ENCODE data around the gene BAHCC1. TPM values are rescaled to one million over a fixed set of nuclear protein-coding genes. Genes with fewer than 3 reads are reported as not detected.
A peak's percentile ranks its signal among the peaks of the same experiment; 100 is the strongest.

Gene BAHCC1
- total RNA-seq, 1 experiment from 2014 or later: 3.1 TPM

DNA sequence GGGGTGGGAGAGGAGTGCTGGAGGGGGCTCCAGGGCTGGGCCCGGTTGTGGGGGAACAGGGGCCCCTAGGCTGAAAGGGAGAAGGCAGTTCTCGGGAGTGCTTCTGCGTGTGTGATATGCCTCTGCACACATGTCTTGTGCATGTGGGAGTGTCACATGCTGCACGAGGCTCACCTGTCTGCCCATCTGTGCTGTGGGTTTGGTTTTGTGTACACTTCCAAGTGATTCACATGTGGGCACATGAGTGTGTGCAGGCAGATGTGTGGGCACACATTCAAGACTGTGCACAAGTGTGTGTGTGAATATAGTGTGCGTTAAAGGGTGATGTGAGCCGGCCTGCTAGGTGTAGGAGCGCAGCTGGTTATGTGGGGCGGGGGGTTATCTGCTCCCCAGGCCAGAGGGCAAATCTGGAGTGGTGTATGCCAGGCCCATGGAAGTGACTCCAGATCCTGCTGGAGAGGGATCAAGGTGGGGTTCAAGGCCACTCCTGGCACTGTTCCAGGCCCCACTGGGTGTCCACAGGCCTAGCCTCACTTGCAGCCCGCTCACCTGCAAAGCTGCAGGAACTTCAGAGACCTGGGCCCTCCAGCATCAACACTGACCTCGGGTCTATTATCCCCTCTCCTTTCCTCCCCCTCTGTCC lies 3.8 kb upstream of the BAHCC1 start:
- Histone ChIP-seq H3K27ac (ENCODE audit: insufficient read length, low read depth, low read length) (no peak overlapping the region), H3K79me1 (ENCODE audit: insufficient read depth, low read depth, low read length, poor library complexity, severe bottlenecking) (no peaks in the 10 kb centered on the region), H4K20me1 (ENCODE audit: control insufficient read depth, insufficient read depth, insufficient read length) (no peaks in the 10 kb centered on the region), H3K14ac (ENCODE audit: insufficient read depth, low read length) (no peak overlapping the region), H2BK12ac (ENCODE audit: insufficient read length, low read depth, low read length) (no peak overlapping the region), H3K23ac (ENCODE audit: insufficient read length, low read depth, low read length) (no peak overlapping the region), H2AK5ac (ENCODE audit: insufficient read length, low read length) (no peak overlapping the region), H2BK5ac (ENCODE audit: insufficient read length, low read length) (no peak overlapping the region), H3K56ac (ENCODE audit: insufficient read length, low read depth, low read length) (no peak overlapping the region), H3K4me1 (ENCODE audit: insufficient read depth, low read length) (no peaks in the 10 kb centered on the region), H3K23me2 (ENCODE audit: insufficient read length, low read depth, low read length, poor library complexity, severe bottlenecking) (peaks cover 27% of the 10 kb centered on the region), H3K4ac (ENCODE audit: low read depth, low read length) (no peak overlapping the region), H3K79me2 (ENCODE audit: insufficient read depth, low read length) (no peaks in the 10 kb centered on the region), H3K9ac (ENCODE audit: extremely low read depth, insufficient read length, low read length) (no peak overlapping the region), H2AFZ (ENCODE audit: low read length) (no peak overlapping the region), H4K91ac (ENCODE audit: insufficient read length, low read depth, low read length) (no peak overlapping the region), H3K18ac (ENCODE audit: insufficient read length, low read depth, low read length) (no peak overlapping the region), H2BK20ac (ENCODE audit: low read depth, low read length, poor library complexity, severe bottlenecking) (no peak overlapping the region), H3K4me2 (ENCODE audit: insufficient read depth, insufficient read length, low read length) (no peak overlapping the region), H3K9me3 (ENCODE audit: control insufficient read depth, low read depth, low read length) (no peaks in the 10 kb centered on the region), H3K27me3 (ENCODE audit: insufficient read depth, low read length) (peaks cover 61% of the 10 kb centered on the region), H3T11ph (ENCODE audit: low read length) (no peak overlapping the region), H2BK120ac (ENCODE audit: low read depth, low read length, poor library complexity, severe bottlenecking) (no peak overlapping the region), H4K5ac (ENCODE audit: insufficient read length, low read depth, low read length) (no peak overlapping the region), H4K8ac (replicated peaks; ENCODE audit: insufficient read length, low read depth, low read length) (no peak overlapping the region), H2BK15ac (ENCODE audit: low read depth, low read length) (no peak overlapping the region)
- no peak for DNase-seq
- Mint-ChIP-seq H3K4me1 (peaks cover 20 to 57% of the 10 kb centered on the region in 2 experiments), H3K27ac (no peak overlapping the region; a peak in 1 of 7 replicates), H3K9me3 (peaks cover 0 to 3% of the 10 kb centered on the region in 2 experiments; a peak in 1 of 5 replicates), H3K27me3 (ENCODE audit: low read depth) (peaks cover 68% of the 10 kb centered on the region), H3K4me3 (peak overlapping the region; percentile 16 to 79; a peak in 2 of 5 replicates), H3K36me3 (ENCODE audit: insufficient read depth in 1 of 3, low read depth in 3 of 3) (peaks cover 0 to 5% (median 4%) of the 10 kb centered on the region in 3 experiments; a peak in 3 of 7 replicates)
- no CpG with 5 or more reads among the region's 10 CpGs for WGBS (ENCODE audit: extremely low coverage, insufficient read length, low lambda C conversion rate)
- TF ChIP-seq, protein P1, sequence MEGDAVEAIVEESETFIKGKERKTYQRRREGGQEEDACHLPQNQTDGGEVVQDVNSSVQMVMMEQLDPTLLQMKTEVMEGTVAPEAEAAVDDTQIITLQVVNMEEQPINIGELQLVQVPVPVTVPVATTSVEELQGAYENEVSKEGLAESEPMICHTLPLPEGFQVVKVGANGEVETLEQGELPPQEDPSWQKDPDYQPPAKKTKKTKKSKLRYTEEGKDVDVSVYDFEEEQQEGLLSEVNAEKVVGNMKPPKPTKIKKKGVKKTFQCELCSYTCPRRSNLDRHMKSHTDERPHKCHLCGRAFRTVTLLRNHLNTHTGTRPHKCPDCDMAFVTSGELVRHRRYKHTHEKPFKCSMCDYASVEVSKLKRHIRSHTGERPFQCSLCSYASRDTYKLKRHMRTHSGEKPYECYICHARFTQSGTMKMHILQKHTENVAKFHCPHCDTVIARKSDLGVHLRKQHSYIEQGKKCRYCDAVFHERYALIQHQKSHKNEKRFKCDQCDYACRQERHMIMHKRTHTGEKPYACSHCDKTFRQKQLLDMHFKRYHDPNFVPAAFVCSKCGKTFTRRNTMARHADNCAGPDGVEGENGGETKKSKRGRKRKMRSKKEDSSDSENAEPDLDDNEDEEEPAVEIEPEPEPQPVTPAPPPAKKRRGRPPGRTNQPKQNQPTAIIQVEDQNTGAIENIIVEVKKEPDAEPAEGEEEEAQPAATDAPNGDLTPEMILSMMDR (conservative IDR thresholded peaks at IDR 0.05): no peak
